ENCODE data around the gene FXYD6.

GRCh38 chr11:117898059-117898458 lies 21.6 kb upstream of the FXYD6 start:
- TF ChIP-seq CTCF (conservative IDR thresholded peaks at IDR 0.05; ENCODE audit: low read depth, low read length) (no peak), EZH2 (IDR thresholded peaks at IDR 0.05; ENCODE audit: borderline replicate concordance, low read depth, low read length, poor library complexity, severe bottlenecking) (no peak)

Data from A673 (cell line).